Vagina (tissue), 2 donors: ENCODE results near the gene ASB3. TPM values are rescaled to one million over a fixed set of nuclear protein-coding genes. Genes with fewer than 3 reads are reported as not detected.

Experiments
- DNase-seq, 2 donors: peaks; one replicate each; pipeline ENCODE4 v3.0.0-alpha.2; 2017; ENCODE audit errors: extremely low spot score in 2 of 2
- H3K27ac ChIP-seq: fragments of 200-600 bp; sonication (generic); one replicate; pipeline ENCODE4 v1.5.1; 2019
- H3K27me3 ChIP-seq: fragments of 200-600 bp; sonication (generic); one replicate; pipeline ENCODE4 v1.5.1; 2019
- H3K36me3 ChIP-seq, 2 donors: fragments of 200-600 bp; sonication (generic); one replicate each; pipeline ENCODE4 v1.5.1; 2017 to 2019
- H3K4me1 ChIP-seq: fragments of 200-600 bp; sonication (generic); one replicate; pipeline ENCODE4 v1.5.1; 2019
- H3K4me3 ChIP-seq, 2 donors: fragments of 200-600 bp; sonication (generic); 1 replicate in 1 of 2; 2 replicates in 1 of 2; pipeline ENCODE4 v1.5.1; 2016 to 2019
- H3K9me3 ChIP-seq: fragments of 200-600 bp; sonication (generic); one replicate; pipeline ENCODE4 v1.5.1; 2019
- POLR2A ChIP-seq, 2 donors: fragments of 450-650 bp; IDR thresholded peaks; one replicate each; pipeline ENCODE4 v1.6.1; 2017; ENCODE audit warnings: antibody characterized with exemption in 2 of 2, mild to moderate bottlenecking in 2 of 2, moderate library complexity in 2 of 2
- POLR2AphosphoS5 ChIP-seq, 2 donors: sonication (generic); formaldehyde crosslinking; IDR thresholded peaks; one replicate each; pipeline ENCODE4 v1.9.0; 2017; ENCODE audit warnings: antibody characterized with exemption in 2 of 2, mild to moderate bottlenecking in 2 of 2, low read depth in 1 of 2; ENCODE audit not compliant: insufficient read depth in 1 of 2
- intact Hi-C: fragments of 100-400 bp; cut with DNase I; formaldehyde crosslinking; loops from one replicate; pipeline ENCODE4 v1.15.1; 2023
- total RNA-seq: library from RNA; depleted of rRNA; stranded (reverse); fragments of >200 nt; gene quantifications from one replicate; pipeline ENCODE4 v1.2.3, GENCODE V29; 2016
- TF ChIP-seq, protein P1 (sequence below), 3 experiments: fragments of 450-650 bp in 2 of 3; fragments of 200-600 bp in 1 of 3; sonication (generic) in 1 of 3; IDR thresholded peaks; one replicate each; pipeline ENCODE4 v1.5.1; 2017 to 2019; ENCODE audit warnings: antibody characterized with exemption in 3 of 3, mild to moderate bottlenecking in 2 of 3, moderate library complexity in 2 of 3

ASB3 gene
- total RNA-seq, 1 donor from 2014 or later = 13.5 TPM

DNA sequence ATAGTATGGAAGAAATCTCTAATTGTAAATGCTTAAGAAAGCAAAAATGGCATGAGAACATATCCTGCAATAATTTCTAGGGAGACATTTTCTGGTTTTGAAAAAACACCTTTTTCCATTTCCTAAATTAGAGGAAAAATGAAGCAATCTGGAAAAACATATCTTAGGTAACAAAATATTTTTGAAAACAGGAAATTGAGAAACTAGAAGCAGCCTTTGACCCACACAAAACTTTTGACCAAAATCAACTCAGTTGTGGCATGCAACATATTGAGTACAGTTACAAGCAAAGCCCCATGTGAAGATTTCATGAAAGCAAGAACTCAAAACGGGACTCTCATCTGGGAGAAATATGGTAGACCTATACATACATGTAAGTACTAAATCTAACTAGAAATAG lies 47.7 kb downstream of the ASB3 start:
- Histone ChIP-seq H3K9me3 (no peaks in the 10 kb centered on the region), H3K4me3 (no peak overlapping the region), H3K36me3 (no peaks in the 10 kb centered on the region), H3K4me1 (no peaks in the 10 kb centered on the region), H3K27me3 (no peaks in the 10 kb centered on the region), H3K27ac (no peak overlapping the region)
- DNase-seq = no peak
- TF ChIP-seq POLR2AphosphoS5 (IDR thresholded peaks at IDR 0.05; ENCODE audit: insufficient read depth in 1 of 2, low read depth in 1 of 2) (no peak), POLR2A (IDR thresholded peaks at IDR 0.05) (no peak)
- TF ChIP-seq, protein P1, sequence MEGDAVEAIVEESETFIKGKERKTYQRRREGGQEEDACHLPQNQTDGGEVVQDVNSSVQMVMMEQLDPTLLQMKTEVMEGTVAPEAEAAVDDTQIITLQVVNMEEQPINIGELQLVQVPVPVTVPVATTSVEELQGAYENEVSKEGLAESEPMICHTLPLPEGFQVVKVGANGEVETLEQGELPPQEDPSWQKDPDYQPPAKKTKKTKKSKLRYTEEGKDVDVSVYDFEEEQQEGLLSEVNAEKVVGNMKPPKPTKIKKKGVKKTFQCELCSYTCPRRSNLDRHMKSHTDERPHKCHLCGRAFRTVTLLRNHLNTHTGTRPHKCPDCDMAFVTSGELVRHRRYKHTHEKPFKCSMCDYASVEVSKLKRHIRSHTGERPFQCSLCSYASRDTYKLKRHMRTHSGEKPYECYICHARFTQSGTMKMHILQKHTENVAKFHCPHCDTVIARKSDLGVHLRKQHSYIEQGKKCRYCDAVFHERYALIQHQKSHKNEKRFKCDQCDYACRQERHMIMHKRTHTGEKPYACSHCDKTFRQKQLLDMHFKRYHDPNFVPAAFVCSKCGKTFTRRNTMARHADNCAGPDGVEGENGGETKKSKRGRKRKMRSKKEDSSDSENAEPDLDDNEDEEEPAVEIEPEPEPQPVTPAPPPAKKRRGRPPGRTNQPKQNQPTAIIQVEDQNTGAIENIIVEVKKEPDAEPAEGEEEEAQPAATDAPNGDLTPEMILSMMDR (IDR thresholded peaks at IDR 0.05) = no peak
- intact Hi-C loops = no loop called here

DNA sequence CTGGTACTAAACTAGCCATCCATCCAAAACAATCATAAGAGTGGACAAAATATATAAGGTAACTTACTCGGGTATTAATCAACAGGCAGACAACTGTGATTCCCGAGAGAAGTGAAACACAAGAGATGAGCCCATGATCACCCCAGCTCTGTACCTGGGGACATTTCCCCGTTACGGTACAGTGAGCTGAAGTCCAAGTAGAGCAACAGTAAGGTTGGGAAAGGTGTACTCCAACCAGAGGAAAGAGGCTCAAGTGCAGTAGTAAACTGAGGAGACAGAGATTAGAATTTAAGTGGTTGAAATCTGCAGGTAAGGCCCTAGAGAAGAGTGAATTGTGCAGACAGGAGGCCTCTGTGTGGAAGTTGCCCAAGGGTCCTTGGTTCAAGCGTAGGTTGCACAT lies 49.7 kb downstream of the ASB3 start:
- Histone ChIP-seq H3K27me3 (no peaks in the 10 kb centered on the region), H3K36me3 (no peaks in the 10 kb centered on the region), H3K4me1 (no peaks in the 10 kb centered on the region), H3K4me3 (no peak overlapping the region), H3K9me3 (no peaks in the 10 kb centered on the region), H3K27ac (no peak overlapping the region)
- TF ChIP-seq, protein P1 (IDR thresholded peaks at IDR 0.05) = no peak
- TF ChIP-seq POLR2AphosphoS5 (IDR thresholded peaks at IDR 0.05; ENCODE audit: insufficient read depth in 1 of 2, low read depth in 1 of 2) = no peak
- no peak for TF ChIP-seq POLR2A (IDR thresholded peaks at IDR 0.05)
- DNase-seq = no peak
- intact Hi-C loops = no loop called here

DNA sequence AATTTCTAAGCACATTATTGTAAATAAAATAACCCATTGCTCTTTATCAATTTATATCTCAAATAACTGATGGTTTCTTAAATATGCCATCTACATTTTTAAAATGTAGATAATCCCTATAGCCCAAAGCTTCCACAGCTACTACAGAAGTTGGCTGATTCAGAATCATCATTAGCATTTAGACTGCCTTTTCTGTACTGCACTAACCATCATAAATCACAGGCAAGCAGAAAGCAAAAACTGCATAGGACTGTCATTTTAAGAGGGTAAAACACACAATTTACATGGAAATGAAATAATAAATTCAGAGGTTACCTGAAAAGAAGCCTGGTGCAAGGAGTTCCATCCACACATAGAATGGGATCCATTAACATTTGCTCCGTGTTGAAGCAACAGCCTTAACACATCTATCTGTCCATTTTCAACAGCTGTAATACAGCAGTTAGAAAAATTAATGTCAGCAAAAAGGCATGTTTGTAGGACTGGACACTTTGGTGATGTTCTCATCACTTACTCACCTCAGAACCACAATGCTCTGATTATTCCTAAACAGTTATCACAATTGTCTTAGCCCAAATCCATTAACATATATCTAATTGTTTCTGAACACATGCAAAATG lies 57.5 kb downstream of the ASB3 start:
- TF ChIP-seq, protein P1 (IDR thresholded peaks at IDR 0.05) = no peak
- TF ChIP-seq POLR2A (IDR thresholded peaks at IDR 0.05) (no peak), POLR2AphosphoS5 (IDR thresholded peaks at IDR 0.05; ENCODE audit: insufficient read depth in 1 of 2, low read depth in 1 of 2) (no peak)
- DNase-seq = no peak
- Histone ChIP-seq H3K27ac (no peak overlapping the region), H3K27me3 (no peaks in the 10 kb centered on the region), H3K36me3 (no peaks in the 10 kb centered on the region), H3K9me3 (no peaks in the 10 kb centered on the region), H3K4me3 (no peak overlapping the region), H3K4me1 (no peaks in the 10 kb centered on the region)
- intact Hi-C loops = no loop called here

DNA sequence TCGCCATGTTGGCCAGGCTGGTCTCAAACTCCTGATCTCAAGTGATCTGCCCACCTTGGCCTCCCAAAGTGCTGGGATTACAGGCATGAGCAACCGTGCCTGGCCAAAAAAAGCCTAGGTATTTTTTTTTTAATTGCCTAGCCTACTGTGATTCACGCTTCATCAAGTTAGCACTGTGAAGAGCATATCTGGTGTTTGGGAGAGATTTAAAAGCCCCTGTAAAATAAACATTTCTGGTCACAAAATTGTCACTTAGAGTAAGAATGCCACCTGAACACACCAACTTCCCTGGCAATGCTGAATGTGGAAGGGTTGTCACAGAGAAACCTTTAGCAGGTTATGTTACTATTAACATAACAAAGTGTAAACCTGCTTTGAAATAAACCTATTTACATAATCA lies 58.8 kb downstream of the ASB3 start:
- intact Hi-C loops = no loop called here
- H3K9me3 ChIP-seq = no peaks in the 10 kb centered on the region
- H3K36me3 ChIP-seq = no peaks in the 10 kb centered on the region
- H3K27ac ChIP-seq = no peak overlapping the region
- no peak overlapping the region for H3K4me3 ChIP-seq
- no peaks in the 10 kb centered on the region for H3K27me3 ChIP-seq
- no peaks in the 10 kb centered on the region for H3K4me1 ChIP-seq
- no peak for TF ChIP-seq POLR2AphosphoS5 (IDR thresholded peaks at IDR 0.05; ENCODE audit: insufficient read depth in 1 of 2, low read depth in 1 of 2)
- no peak for TF ChIP-seq POLR2A (IDR thresholded peaks at IDR 0.05)
- TF ChIP-seq, protein P1 (IDR thresholded peaks at IDR 0.05) = no peak
- DNase-seq = no peak

DNA sequence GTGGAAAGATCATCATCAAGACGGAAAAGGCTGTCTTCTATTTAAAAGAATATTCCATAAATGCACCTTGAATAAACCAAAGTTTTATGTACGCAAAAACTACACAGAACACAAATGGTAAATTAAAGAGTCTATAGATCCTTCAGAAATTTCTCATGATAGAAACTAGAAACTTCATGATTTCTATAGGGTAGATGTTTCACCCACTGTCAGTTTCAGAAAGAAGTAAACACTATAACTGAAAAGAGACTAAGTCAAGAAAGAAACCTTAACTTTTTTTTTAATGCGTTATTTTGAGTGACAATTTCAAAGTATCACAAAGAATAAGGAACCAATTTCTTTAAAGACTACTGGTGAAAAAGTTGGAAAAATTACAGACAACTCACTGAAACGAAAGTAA lies 61.1 kb downstream of the ASB3 start:
- H3K27ac ChIP-seq = no peak overlapping the region
- TF ChIP-seq, protein P1 (IDR thresholded peaks at IDR 0.05) = no peak
- TF ChIP-seq POLR2A (IDR thresholded peaks at IDR 0.05) (no peak), POLR2AphosphoS5 (IDR thresholded peaks at IDR 0.05; ENCODE audit: insufficient read depth in 1 of 2, low read depth in 1 of 2) (no peak)
- no peaks in the 10 kb centered on the region for H3K4me1 ChIP-seq
- intact Hi-C loops = no loop called here
- H3K36me3 ChIP-seq = no peaks in the 10 kb centered on the region
- H3K9me3 ChIP-seq = no peaks in the 10 kb centered on the region
- H3K4me3 ChIP-seq = no peak overlapping the region
- no peak for DNase-seq
- no peaks in the 10 kb centered on the region for H3K27me3 ChIP-seq
